ENCODE results near the gene TRUB1. TPM values are rescaled to one million over a fixed set of nuclear protein-coding genes. Genes with fewer than 3 reads are reported as not detected.

Gene TRUB1
- total RNA-seq, 1 experiment from 2014 or later = 30.4 TPM

DNA sequence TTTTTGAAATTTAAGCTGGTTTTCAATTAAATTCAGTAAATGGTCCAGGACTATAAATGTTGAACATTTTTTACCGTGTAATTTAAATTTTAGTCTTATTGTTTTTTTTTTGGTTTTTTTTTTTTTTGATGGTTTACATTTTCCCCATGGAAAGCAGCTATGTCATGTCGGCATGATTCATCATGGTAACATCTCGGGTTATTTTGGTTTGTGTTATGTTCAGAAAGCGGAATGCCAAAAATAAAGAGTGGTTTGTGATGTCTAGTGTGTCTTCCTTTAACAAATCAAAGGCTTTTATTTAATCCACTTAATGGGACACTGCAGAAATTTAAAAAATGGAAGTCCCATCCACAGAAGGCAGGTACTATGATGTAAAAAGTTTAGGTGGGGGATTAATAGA is 58.5 kb downstream of the TRUB1 start:
- CTCF ChIA-PET = no interaction called here
- POLR2A ChIA-PET = no interaction called here
- no peak for ATAC-seq
- in situ Hi-C loops (cut with HindIII; ENCODE audit: low pct_unique_long_range_greater_than_20kb, low sequenced_read_pairs) = no loop called here
- intact Hi-C loops (cut with micrococcal nuclease; ENCODE audit: unreplicated experiment) = no loop called here
- Histone ChIP-seq H3K9me3 (ENCODE audit: control insufficient read depth, insufficient read depth, low read depth, low read length) (no peaks in the 10 kb centered on the region), H3K4me1 (ENCODE audit: control insufficient read depth, insufficient read depth, low read length) (peaks cover 7% of the 10 kb centered on the region), H3K36me3 (ENCODE audit: control insufficient read depth, insufficient read depth, low read length) (no peaks in the 10 kb centered on the region), H3K27me3 (ENCODE audit: control insufficient read depth, insufficient read depth, low read length) (no peaks in the 10 kb centered on the region), H3K4me3 (ENCODE audit: low read depth in 2 of 2, low read length in 2 of 2) (no peak overlapping the region), H3K27ac (ENCODE audit: low read length) (no peak overlapping the region)
- TF ChIP-seq CTCF (IDR thresholded peaks at IDR 0.05) = no peak
- TF ChIP-seq POLR2AphosphoS5 (IDR thresholded peaks at IDR 0.05; ENCODE audit: low read depth, low read length) = no peak
- TF ChIP-seq SIN3A (IDR thresholded peaks at IDR 0.05; ENCODE audit: borderline replicate concordance, insufficient read depth, low read depth, low read length) = no peak
- TF ChIP-seq, protein P1, sequence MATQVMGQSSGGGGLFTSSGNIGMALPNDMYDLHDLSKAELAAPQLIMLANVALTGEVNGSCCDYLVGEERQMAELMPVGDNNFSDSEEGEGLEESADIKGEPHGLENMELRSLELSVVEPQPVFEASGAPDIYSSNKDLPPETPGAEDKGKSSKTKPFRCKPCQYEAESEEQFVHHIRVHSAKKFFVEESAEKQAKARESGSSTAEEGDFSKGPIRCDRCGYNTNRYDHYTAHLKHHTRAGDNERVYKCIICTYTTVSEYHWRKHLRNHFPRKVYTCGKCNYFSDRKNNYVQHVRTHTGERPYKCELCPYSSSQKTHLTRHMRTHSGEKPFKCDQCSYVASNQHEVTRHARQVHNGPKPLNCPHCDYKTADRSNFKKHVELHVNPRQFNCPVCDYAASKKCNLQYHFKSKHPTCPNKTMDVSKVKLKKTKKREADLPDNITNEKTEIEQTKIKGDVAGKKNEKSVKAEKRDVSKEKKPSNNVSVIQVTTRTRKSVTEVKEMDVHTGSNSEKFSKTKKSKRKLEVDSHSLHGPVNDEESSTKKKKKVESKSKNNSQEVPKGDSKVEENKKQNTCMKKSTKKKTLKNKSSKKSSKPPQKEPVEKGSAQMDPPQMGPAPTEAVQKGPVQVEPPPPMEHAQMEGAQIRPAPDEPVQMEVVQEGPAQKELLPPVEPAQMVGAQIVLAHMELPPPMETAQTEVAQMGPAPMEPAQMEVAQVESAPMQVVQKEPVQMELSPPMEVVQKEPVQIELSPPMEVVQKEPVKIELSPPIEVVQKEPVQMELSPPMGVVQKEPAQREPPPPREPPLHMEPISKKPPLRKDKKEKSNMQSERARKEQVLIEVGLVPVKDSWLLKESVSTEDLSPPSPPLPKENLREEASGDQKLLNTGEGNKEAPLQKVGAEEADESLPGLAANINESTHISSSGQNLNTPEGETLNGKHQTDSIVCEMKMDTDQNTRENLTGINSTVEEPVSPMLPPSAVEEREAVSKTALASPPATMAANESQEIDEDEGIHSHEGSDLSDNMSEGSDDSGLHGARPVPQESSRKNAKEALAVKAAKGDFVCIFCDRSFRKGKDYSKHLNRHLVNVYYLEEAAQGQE (IDR thresholded peaks at IDR 0.05; ENCODE audit: insufficient read depth in 1 of 2, low read depth in 2 of 2, low read length in 1 of 2) = no peak
- TF ChIP-seq TCF7L2 (IDR thresholded peaks at IDR 0.05; ENCODE audit: low read depth, low read length) = no peak
- no TSS peak for BruUV-seq (replicated peaks)
- DNase-seq (ENCODE audit: low read depth, low spot score) = no peak

GRCh38 chr10:114998993-114999392 is 61.0 kb downstream of the TRUB1 start:
- Histone ChIP-seq H3K36me3 (ENCODE audit: control insufficient read depth, insufficient read depth, low read length) (no peaks in the 10 kb centered on the region), H3K9me3 (ENCODE audit: control insufficient read depth, insufficient read depth, low read depth, low read length) (no peaks in the 10 kb centered on the region), H3K27ac (ENCODE audit: low read length) (no peak overlapping the region), H3K4me3 (ENCODE audit: low read depth in 2 of 2, low read length in 2 of 2) (no peak overlapping the region), H3K27me3 (ENCODE audit: control insufficient read depth, insufficient read depth, low read length) (no peaks in the 10 kb centered on the region), H3K4me1 (ENCODE audit: control insufficient read depth, insufficient read depth, low read length) (peaks cover 10% of the 10 kb centered on the region)
- ChIA-PET CTCF (no interaction called here), POLR2A (no interaction called here)
- TF ChIP-seq SIN3A (IDR thresholded peaks at IDR 0.05; ENCODE audit: borderline replicate concordance, insufficient read depth, low read depth, low read length) (no peak), TCF7L2 (IDR thresholded peaks at IDR 0.05; ENCODE audit: low read depth, low read length) (no peak), POLR2AphosphoS5 (IDR thresholded peaks at IDR 0.05; ENCODE audit: low read depth, low read length) (no peak), CTCF (IDR thresholded peaks at IDR 0.05) (no peak)
- TF ChIP-seq, protein P1 (IDR thresholded peaks at IDR 0.05; ENCODE audit: insufficient read depth in 1 of 2, low read depth in 2 of 2, low read length in 1 of 2) = no peak
- intact Hi-C loops (cut with micrococcal nuclease; ENCODE audit: unreplicated experiment) (no loop called here), in situ Hi-C loops (cut with HindIII; ENCODE audit: low pct_unique_long_range_greater_than_20kb, low sequenced_read_pairs) (no loop called here)
- ATAC-seq (no peak), DNase-seq (ENCODE audit: low read depth, low spot score) (no peak)
- BruUV-seq (replicated peaks) = no TSS peak

All from Panc1 (cell line).